GM19324 (cell line): ENCODE data around the gene MYO1D.
"Not testable (repeated sequence)": the region's sequence is repeated elsewhere in the genome, so short reads cannot be mapped to it uniquely, and the experiment has no call there.

ENCODE experiments used
- ATAC-seq: cut with Tn5 transposase; IDR thresholded peaks from one replicate; pipeline ENCODE4 v1.9.1; 2021; ENCODE audit warnings: mild to moderate bottlenecking, moderate library complexity; ENCODE audit not compliant: unreplicated experiment, low FRiP score

Gene MYO1D

GRCh38 chr17:32876417-32877163 lies at the start of gene MYO1D:
Gene MYO1D, minus strand, starts transcription at chr17:32877124. Its CDS starts 252 bp downstream, at chr17:32876872.
- ATAC-seq: peak; percentile 70

- no peak for ATAC-seq
These were observed 49.3 kb upstream of the MYO1D start for GRCh38 chr17:32926183-32926582.

GRCh38 chr17:32923905-32924304 lies 47.0 kb upstream of the MYO1D start:
- ATAC-seq: not testable (repeated sequence)

- no peak for ATAC-seq
These were observed 44.1 kb upstream of the MYO1D start for GRCh38 chr17:32921017-32921416.

GRCh38 chr17:32920293-32920692 lies 43.4 kb upstream of the MYO1D start:
- no peak for ATAC-seq

- ATAC-seq: not testable (repeated sequence)
These were observed 43.0 kb upstream of the MYO1D start for GRCh38 chr17:32919876-32920275.

- no peak for ATAC-seq
These were observed 40.9 kb upstream of the MYO1D start for GRCh38 chr17:32917842-32918241.

GRCh38 chr17:32917081-32917480 lies 40.2 kb upstream of the MYO1D start:
- no peak for ATAC-seq

- ATAC-seq: no peak
These were observed 39.2 kb upstream of the MYO1D start for GRCh38 chr17:32916134-32916533.

- ATAC-seq: no peak
These were observed 38.3 kb upstream of the MYO1D start for GRCh38 chr17:32915245-32915644.

- ATAC-seq: no peak
These were observed 37.3 kb upstream of the MYO1D start for GRCh38 chr17:32914181-32914580.

GRCh38 chr17:32913593-32913992 lies 36.7 kb upstream of the MYO1D start:
- ATAC-seq: no peak

GRCh38 chr17:32912218-32912897 lies 35.4 kb upstream of the MYO1D start:
- ATAC-seq: no peak

- no peak for ATAC-seq
These were observed 33.8 kb upstream of the MYO1D start for GRCh38 chr17:32910769-32911168.

- peak; percentile 61 for ATAC-seq
These were observed 33.0 kb upstream of the MYO1D start for GRCh38 chr17:32909787-32910369.

- ATAC-seq: no peak
These were observed 30.7 kb upstream of the MYO1D start for GRCh38 chr17:32907583-32907982.

GRCh38 chr17:32904891-32905290 lies 28.0 kb upstream of the MYO1D start:
- ATAC-seq: no peak

GRCh38 chr17:32903774-32904673 lies 27.1 kb upstream of the MYO1D start:
- ATAC-seq: no peak

GRCh38 chr17:32901743-32902142 lies 24.8 kb upstream of the MYO1D start:
- no peak for ATAC-seq

GRCh38 chr17:32899236-32900013 lies 22.5 kb upstream of the MYO1D start:
- no peak for ATAC-seq
